ENCODE data around the gene FAM20A. TPM values are rescaled to one million over a fixed set of nuclear protein-coding genes. Genes with fewer than 3 reads are reported as not detected.

Gene FAM20A
- total and polyA plus RNA-seq, 4 donors = 14.9 to 72.0 (median 58.6) TPM

DNA sequence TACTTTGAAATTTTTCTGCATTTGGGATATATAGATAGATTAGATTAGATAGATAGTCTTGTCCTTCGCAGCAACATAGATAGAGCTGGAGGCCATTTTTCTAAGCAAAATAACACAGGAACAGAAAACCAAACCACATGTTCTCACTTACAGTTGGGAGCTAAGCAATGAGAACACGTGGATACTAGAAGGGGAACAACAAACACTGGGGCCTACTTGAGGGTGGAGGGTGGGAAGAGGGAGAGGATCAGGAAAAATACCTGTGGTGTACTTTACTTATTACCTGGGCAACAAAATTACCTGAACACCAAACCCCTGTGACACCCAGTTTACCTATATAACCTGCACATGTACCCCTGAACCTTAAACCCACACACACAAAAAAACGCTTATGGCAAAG lies 74.6 kb downstream of the FAM20A start:
- WGBS = 77% methylated on average over 3 of the region's 3 CpGs
- Histone ChIP-seq H3K9me3 (ENCODE audit: control insufficient read depth in 4 of 4, low read length in 3 of 4) (no peaks in the 10 kb centered on the region), H3K4me3 (ENCODE audit: low read depth in 1 of 3, low read length in 3 of 3) (no peak overlapping the region), H3K9ac (ENCODE audit: low read depth in 1 of 2, low read length in 2 of 2) (no peak overlapping the region), H3K4me1 (ENCODE audit: control insufficient read depth in 4 of 4, insufficient read depth in 4 of 4, low read length in 3 of 4) (peaks cover 3 to 24% (median 20%) of the 10 kb centered on the region in 4 donors), H3K27ac (ENCODE audit: low read depth in 1 of 2, low read length in 2 of 2) (peak overlapping the region; percentile 16 to 51), H3K36me3 (ENCODE audit: control insufficient read depth in 4 of 4, insufficient read depth in 3 of 4, low read depth in 1 of 4, low read length in 3 of 4) (peaks cover 13 to 64% (median 54%) of the 10 kb centered on the region in 4 donors), H3K27me3 (ENCODE audit: control insufficient read depth in 4 of 4, insufficient read depth in 4 of 4, low read length in 3 of 4) (no peaks in the 10 kb centered on the region)
- DNase-seq (ENCODE audit: low spot score) = no peak
- no peak for TF ChIP-seq FOXA2 (IDR thresholded peaks at IDR 0.05)
- no peak for TF ChIP-seq EGR1 (IDR thresholded peaks at IDR 0.05; ENCODE audit: low read depth in 2 of 2)
- TF ChIP-seq HNF4G (IDR thresholded peaks at IDR 0.05) = no peak
- TF ChIP-seq SP1 (IDR thresholded peaks at IDR 0.05) = no peak
- TF ChIP-seq, protein P1, sequence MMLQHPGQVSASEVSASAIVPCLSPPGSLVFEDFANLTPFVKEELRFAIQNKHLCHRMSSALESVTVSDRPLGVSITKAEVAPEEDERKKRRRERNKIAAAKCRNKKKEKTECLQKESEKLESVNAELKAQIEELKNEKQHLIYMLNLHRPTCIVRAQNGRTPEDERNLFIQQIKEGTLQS (IDR thresholded peaks at IDR 0.05) = no peak
- TF ChIP-seq, protein P2, sequence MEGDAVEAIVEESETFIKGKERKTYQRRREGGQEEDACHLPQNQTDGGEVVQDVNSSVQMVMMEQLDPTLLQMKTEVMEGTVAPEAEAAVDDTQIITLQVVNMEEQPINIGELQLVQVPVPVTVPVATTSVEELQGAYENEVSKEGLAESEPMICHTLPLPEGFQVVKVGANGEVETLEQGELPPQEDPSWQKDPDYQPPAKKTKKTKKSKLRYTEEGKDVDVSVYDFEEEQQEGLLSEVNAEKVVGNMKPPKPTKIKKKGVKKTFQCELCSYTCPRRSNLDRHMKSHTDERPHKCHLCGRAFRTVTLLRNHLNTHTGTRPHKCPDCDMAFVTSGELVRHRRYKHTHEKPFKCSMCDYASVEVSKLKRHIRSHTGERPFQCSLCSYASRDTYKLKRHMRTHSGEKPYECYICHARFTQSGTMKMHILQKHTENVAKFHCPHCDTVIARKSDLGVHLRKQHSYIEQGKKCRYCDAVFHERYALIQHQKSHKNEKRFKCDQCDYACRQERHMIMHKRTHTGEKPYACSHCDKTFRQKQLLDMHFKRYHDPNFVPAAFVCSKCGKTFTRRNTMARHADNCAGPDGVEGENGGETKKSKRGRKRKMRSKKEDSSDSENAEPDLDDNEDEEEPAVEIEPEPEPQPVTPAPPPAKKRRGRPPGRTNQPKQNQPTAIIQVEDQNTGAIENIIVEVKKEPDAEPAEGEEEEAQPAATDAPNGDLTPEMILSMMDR (IDR thresholded peaks at IDR 0.05; ENCODE audit: low read depth, low read length, missing input control) = no peak
- no peak for TF ChIP-seq RAD21 (IDR thresholded peaks at IDR 0.05)
- TF ChIP-seq FOXA1 (IDR thresholded peaks at IDR 0.05) = no peak
- TF ChIP-seq, protein P3, sequence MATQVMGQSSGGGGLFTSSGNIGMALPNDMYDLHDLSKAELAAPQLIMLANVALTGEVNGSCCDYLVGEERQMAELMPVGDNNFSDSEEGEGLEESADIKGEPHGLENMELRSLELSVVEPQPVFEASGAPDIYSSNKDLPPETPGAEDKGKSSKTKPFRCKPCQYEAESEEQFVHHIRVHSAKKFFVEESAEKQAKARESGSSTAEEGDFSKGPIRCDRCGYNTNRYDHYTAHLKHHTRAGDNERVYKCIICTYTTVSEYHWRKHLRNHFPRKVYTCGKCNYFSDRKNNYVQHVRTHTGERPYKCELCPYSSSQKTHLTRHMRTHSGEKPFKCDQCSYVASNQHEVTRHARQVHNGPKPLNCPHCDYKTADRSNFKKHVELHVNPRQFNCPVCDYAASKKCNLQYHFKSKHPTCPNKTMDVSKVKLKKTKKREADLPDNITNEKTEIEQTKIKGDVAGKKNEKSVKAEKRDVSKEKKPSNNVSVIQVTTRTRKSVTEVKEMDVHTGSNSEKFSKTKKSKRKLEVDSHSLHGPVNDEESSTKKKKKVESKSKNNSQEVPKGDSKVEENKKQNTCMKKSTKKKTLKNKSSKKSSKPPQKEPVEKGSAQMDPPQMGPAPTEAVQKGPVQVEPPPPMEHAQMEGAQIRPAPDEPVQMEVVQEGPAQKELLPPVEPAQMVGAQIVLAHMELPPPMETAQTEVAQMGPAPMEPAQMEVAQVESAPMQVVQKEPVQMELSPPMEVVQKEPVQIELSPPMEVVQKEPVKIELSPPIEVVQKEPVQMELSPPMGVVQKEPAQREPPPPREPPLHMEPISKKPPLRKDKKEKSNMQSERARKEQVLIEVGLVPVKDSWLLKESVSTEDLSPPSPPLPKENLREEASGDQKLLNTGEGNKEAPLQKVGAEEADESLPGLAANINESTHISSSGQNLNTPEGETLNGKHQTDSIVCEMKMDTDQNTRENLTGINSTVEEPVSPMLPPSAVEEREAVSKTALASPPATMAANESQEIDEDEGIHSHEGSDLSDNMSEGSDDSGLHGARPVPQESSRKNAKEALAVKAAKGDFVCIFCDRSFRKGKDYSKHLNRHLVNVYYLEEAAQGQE (IDR thresholded peaks at IDR 0.05) = no peak
- TF ChIP-seq, protein P4, sequence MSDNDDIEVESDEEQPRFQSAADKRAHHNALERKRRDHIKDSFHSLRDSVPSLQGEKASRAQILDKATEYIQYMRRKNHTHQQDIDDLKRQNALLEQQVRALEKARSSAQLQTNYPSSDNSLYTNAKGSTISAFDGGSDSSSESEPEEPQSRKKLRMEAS (IDR thresholded peaks at IDR 0.05) = no peak
- TF ChIP-seq JUND (IDR thresholded peaks at IDR 0.05) = no peak
- no peak for TF ChIP-seq HNF4A (conservative IDR thresholded peaks at IDR 0.05)
- TF ChIP-seq RXRA (IDR thresholded peaks at IDR 0.05) = no peak
- TF ChIP-seq, protein P5, sequence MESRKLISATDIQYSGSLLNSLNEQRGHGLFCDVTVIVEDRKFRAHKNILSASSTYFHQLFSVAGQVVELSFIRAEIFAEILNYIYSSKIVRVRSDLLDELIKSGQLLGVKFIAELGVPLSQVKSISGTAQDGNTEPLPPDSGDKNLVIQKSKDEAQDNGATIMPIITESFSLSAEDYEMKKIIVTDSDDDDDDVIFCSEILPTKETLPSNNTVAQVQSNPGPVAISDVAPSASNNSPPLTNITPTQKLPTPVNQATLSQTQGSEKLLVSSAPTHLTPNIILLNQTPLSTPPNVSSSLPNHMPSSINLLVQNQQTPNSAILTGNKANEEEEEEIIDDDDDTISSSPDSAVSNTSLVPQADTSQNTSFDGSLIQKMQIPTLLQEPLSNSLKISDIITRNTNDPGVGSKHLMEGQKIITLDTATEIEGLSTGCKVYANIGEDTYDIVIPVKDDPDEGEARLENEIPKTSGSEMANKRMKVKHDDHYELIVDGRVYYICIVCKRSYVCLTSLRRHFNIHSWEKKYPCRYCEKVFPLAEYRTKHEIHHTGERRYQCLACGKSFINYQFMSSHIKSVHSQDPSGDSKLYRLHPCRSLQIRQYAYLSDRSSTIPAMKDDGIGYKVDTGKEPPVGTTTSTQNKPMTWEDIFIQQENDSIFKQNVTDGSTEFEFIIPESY (IDR thresholded peaks at IDR 0.05) = no peak
- TF ChIP-seq YY1 (IDR thresholded peaks at IDR 0.05) = no peak
- no peak for TF ChIP-seq TAF1 (conservative IDR thresholded peaks at IDR 0.05)

DNA sequence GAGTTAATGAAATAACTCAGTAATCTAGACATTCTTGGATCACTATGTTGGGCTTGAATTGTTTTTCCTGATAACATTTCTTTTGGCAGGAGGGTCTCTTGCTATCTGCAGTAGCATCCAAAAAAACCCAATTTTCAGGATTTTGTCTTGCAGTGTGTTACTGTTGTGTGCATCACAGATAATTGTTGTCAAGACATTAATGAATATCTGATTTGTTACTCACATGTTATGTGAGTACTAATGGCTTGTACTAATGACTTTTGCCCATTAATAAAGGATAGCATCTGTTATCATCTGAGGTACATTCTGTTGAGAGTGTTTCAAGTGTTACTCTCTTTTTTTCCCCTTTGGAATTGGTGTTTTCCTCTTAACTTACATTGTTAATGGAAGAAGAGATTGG lies 78.9 kb downstream of the FAM20A start:
- H3K36me3 ChIP-seq (ENCODE audit: control insufficient read depth in 4 of 4, insufficient read depth in 3 of 4, low read depth in 1 of 4, low read length in 3 of 4) = peaks cover 14 to 53% (median 37%) of the 10 kb centered on the region in 4 donors
- H3K4me1 ChIP-seq (ENCODE audit: control insufficient read depth in 4 of 4, insufficient read depth in 4 of 4, low read length in 3 of 4) = peaks cover 2 to 20% (median 11%) of the 10 kb centered on the region in 4 donors
- no peak overlapping the region for H3K9ac ChIP-seq (ENCODE audit: low read depth in 1 of 2, low read length in 2 of 2)
- no peaks in the 10 kb centered on the region for H3K9me3 ChIP-seq (ENCODE audit: control insufficient read depth in 4 of 4, low read length in 3 of 4)
- H3K27ac ChIP-seq (ENCODE audit: low read depth in 1 of 2, low read length in 2 of 2) = no peak overlapping the region
- H3K27me3 ChIP-seq (ENCODE audit: control insufficient read depth in 4 of 4, insufficient read depth in 4 of 4, low read length in 3 of 4) = no peaks in the 10 kb centered on the region
- DNase-seq (ENCODE audit: low spot score) = no peak
- no peak overlapping the region for H3K4me3 ChIP-seq (ENCODE audit: low read depth in 1 of 3, low read length in 3 of 3)
- TF ChIP-seq FOXA2 (IDR thresholded peaks at IDR 0.05) = no peak
- TF ChIP-seq, protein P4 (IDR thresholded peaks at IDR 0.05) = no peak
- no peak for TF ChIP-seq GABPA (IDR thresholded peaks at IDR 0.05 in 1 of 2, conservative IDR thresholded peaks at IDR 0.05 in 1 of 2)
- TF ChIP-seq, protein P5 (IDR thresholded peaks at IDR 0.05) = no peak
- TF ChIP-seq SP1 (IDR thresholded peaks at IDR 0.05) = no peak
- TF ChIP-seq, protein P1 (IDR thresholded peaks at IDR 0.05) = no peak
- no peak for TF ChIP-seq HNF4G (IDR thresholded peaks at IDR 0.05)
- no peak for TF ChIP-seq FOXA1 (IDR thresholded peaks at IDR 0.05)
- TF ChIP-seq, protein P2 (IDR thresholded peaks at IDR 0.05; ENCODE audit: low read depth, low read length, missing input control) = no peak
- TF ChIP-seq EGR1 (IDR thresholded peaks at IDR 0.05; ENCODE audit: low read depth in 2 of 2) = no peak
- no peak for TF ChIP-seq JUND (IDR thresholded peaks at IDR 0.05)
- TF ChIP-seq RXRA (IDR thresholded peaks at IDR 0.05) = no peak
- TF ChIP-seq NR2F2 (IDR thresholded peaks at IDR 0.05) = no peak
- TF ChIP-seq YY1 (IDR thresholded peaks at IDR 0.05) = no peak
- TF ChIP-seq HNF4A (conservative IDR thresholded peaks at IDR 0.05) = no peak
